Activated T-cell treated with anti-CD3 and anti-CD28 coated beads, Interleukin-2, amount 50 U/mL, for 1 hour (primary cell): ENCODE measurements around the gene ITGB3.
"Not testable (repeated sequence)": the region's sequence is repeated elsewhere in the genome, so short reads cannot be mapped to it uniquely, and the experiment has no call there.

Source experiments
- DNase-seq: peaks from one replicate; pipeline ENCODE4 v3.0.0-alpha.2; 2020

ITGB3 gene

GRCh38 chr17:47223460-47223859, 30.2 kb upstream of the ITGB3 start:
- no peak for DNase-seq

- DNase-seq: not testable (repeated sequence)
Observed at GRCh38 chr17:47224077-47224476, 29.6 kb upstream of the ITGB3 start.

- DNase-seq: no peak
Observed at GRCh38 chr17:47224966-47225365, 28.7 kb upstream of the ITGB3 start.

- no peak for DNase-seq
Observed at GRCh38 chr17:47225436-47225858, 28.2 kb upstream of the ITGB3 start.

GRCh38 chr17:47225911-47226688, 27.5 kb upstream of the ITGB3 start:
- no peak for DNase-seq

- no peak for DNase-seq
Observed at GRCh38 chr17:47227862-47228261, 25.8 kb upstream of the ITGB3 start.

GRCh38 chr17:47229535-47230443, 23.8 kb upstream of the ITGB3 start:
- peak; percentile 62 for DNase-seq

- DNase-seq: no peak
Observed at GRCh38 chr17:47230864-47231263, 22.8 kb upstream of the ITGB3 start.

GRCh38 chr17:47231334-47231733, 22.3 kb upstream of the ITGB3 start:
- no peak for DNase-seq

- no peak for DNase-seq
Observed at GRCh38 chr17:47231866-47232265, 21.8 kb upstream of the ITGB3 start.

GRCh38 chr17:47232465-47232864, 21.2 kb upstream of the ITGB3 start:
- DNase-seq: no peak

- no peak for DNase-seq
Observed at GRCh38 chr17:47235506-47235905, 18.1 kb upstream of the ITGB3 start.

GRCh38 chr17:47235923-47236322, 17.7 kb upstream of the ITGB3 start:
- no peak for DNase-seq

GRCh38 chr17:47237841-47238240, 15.8 kb upstream of the ITGB3 start:
- DNase-seq: no peak

GRCh38 chr17:47238321-47239010, 15.2 kb upstream of the ITGB3 start:
- DNase-seq: no peak

- DNase-seq: no peak
Observed at GRCh38 chr17:47239619-47239966, 14.0 kb upstream of the ITGB3 start.

- no peak for DNase-seq
Observed at GRCh38 chr17:47239967-47240651, 13.5 kb upstream of the ITGB3 start.

GRCh38 chr17:47240806-47241205, 12.8 kb upstream of the ITGB3 start:
- no peak for DNase-seq

GRCh38 chr17:47242648-47243047, 11.0 kb upstream of the ITGB3 start:
- DNase-seq: no peak

GRCh38 chr17:47243737-47244598, 9.7 kb upstream of the ITGB3 start:
- DNase-seq: no peak

- DNase-seq: no peak
Observed at GRCh38 chr17:47244697-47245096, 8.9 kb upstream of the ITGB3 start.

- no peak for DNase-seq
Observed at GRCh38 chr17:47246120-47246519, 7.5 kb upstream of the ITGB3 start.
